Embryonic facial prominence (tissue), 1 donor: ENCODE results near the gene DDIT4L.
"Not testable (repeated sequence)": the region's sequence is repeated elsewhere in the genome, so short reads cannot be mapped to it uniquely, and the experiment has no call there.

Source experiments
- DNase-seq: peaks from one replicate; pipeline ENCODE4 v3.0.0-alpha.2; 2016; ENCODE audit errors: extremely low spot score

Gene DDIT4L

GRCh38 chr4:100166297-100167039 is 23.8 kb downstream of the DDIT4L start:
- DNase-seq = no peak

DNA sequence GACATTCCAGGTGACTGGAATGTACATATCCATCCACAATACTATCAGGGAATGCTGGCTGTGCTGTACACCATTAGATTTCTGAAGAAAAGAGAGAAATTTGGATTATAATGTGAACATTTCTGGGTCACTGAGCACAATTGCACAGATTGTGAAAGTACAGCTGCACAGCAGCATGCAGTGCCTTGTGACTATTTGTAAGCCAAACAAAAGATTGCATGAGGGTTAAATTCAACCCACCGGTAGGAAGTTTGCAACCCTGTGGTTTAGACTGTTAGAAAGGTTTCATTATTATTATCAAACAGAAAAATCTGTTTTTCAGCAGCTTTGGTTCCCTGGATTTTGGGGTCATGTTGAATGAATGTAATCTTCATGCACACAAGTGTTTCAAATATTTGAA is 24.5 kb downstream of the DDIT4L start:
- no peak for DNase-seq

- no peak for DNase-seq
These were observed 25.2 kb downstream of the DDIT4L start for GRCh38 chr4:100164808-100165760.

- DNase-seq = no peak
These were observed 28.1 kb downstream of the DDIT4L start for GRCh38 chr4:100162027-100162685.

- DNase-seq = no peak
These were observed 41.1 kb downstream of the DDIT4L start for GRCh38 chr4:100149190-100149589.

DNA sequence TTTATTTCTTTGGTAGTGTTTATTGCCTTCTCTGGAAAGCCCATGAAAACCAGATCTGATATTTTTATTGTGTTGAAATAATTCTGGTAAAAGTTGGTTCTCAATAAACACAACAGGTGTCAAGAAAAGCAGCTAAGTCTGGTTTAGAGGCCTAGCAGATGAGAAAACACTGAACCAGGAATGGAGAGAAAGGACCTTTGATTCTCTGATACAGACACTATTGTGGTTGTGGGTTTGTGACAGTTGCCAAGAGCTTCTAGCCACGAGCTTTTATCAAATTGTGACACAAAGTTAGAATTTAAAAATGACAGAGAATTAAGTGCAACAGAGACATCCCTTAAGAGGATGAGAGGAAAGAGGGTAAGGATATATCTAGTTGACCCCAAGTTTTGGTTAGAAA is 42.6 kb downstream of the DDIT4L start:
- no peak for DNase-seq

DNA sequence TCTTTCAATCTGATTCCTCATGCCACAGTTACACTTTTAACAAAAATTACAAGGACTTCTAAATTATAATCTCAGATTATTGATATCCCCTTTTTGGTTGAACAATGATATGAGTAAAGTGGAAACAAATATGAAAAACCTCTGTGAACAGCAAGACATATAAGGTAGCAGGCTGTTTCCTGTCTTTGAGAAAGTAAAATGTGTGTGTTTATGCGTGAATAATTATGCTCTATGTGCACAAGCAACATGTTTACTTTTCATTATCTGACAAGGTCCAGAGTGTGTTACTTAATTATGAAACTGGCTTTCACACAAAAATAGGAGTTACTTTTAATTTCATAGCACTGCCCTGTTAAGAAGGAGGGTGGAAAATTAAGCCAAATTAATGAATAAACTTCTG is 43.1 kb downstream of the DDIT4L start:
- DNase-seq = no peak

- no peak for DNase-seq
These were observed 43.5 kb downstream of the DDIT4L start for GRCh38 chr4:100146756-100147155.

- not testable (repeated sequence) for DNase-seq
These were observed 52.9 kb downstream of the DDIT4L start for GRCh38 chr4:100137320-100137719.
